ENCODE measurements around the gene PBX4.
A peak's percentile ranks its signal among the peaks of the same experiment; 100 is the strongest.

Gene PBX4

DNA sequence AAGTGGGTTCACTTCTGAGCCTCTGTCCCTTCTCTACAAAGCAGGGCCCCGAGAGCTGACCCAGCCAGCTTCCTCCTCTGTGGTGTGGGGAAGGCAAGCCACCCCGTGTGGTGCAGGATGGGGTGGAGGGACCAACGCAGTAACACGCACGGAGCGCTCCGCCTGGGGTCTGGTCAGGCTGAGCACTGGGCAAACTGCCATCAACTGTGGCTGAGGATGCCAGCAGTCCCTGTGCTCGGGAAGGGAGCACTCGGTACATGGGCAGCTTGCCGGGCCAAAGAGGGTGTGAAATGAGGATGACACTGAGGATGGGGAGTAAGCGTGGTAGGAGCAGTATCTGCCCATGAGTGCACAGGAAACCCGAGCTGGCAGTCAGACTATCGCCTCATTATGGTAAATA lies 32.6 kb upstream of the PBX4 start:
- TF ChIP-seq, protein P1, sequence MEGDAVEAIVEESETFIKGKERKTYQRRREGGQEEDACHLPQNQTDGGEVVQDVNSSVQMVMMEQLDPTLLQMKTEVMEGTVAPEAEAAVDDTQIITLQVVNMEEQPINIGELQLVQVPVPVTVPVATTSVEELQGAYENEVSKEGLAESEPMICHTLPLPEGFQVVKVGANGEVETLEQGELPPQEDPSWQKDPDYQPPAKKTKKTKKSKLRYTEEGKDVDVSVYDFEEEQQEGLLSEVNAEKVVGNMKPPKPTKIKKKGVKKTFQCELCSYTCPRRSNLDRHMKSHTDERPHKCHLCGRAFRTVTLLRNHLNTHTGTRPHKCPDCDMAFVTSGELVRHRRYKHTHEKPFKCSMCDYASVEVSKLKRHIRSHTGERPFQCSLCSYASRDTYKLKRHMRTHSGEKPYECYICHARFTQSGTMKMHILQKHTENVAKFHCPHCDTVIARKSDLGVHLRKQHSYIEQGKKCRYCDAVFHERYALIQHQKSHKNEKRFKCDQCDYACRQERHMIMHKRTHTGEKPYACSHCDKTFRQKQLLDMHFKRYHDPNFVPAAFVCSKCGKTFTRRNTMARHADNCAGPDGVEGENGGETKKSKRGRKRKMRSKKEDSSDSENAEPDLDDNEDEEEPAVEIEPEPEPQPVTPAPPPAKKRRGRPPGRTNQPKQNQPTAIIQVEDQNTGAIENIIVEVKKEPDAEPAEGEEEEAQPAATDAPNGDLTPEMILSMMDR (IDR thresholded peaks at IDR 0.05) = no peak

GRCh38 chr19:19650331-19650730 lies 31.8 kb upstream of the PBX4 start:
- TF ChIP-seq, protein P1 (IDR thresholded peaks at IDR 0.05) = no peak

- TF ChIP-seq, protein P1 (IDR thresholded peaks at IDR 0.05) = no peak
These were observed 31.1 kb upstream of the PBX4 start for GRCh38 chr19:19649580-19649995.

DNA sequence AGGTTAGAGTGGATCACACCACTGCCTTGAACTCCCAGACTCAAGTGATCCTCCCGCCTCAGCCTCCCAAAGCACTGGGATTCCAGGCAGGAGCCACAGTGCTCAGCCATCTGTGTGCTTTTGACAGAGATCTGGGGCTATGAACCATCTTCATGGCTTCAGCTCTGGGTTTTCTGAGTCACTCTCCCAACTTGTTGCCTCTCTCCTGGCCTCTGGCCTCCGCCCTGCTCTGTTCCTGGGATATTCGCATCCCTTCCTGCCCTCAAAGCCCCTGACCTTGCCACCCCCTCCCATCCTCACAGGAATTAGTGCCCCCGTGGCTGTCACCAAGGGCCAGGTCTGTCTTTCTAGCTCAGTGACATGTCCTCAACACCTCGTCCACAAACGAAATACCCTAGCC lies 30.7 kb upstream of the PBX4 start:
- TF ChIP-seq, protein P1 (IDR thresholded peaks at IDR 0.05) = no peak

DNA sequence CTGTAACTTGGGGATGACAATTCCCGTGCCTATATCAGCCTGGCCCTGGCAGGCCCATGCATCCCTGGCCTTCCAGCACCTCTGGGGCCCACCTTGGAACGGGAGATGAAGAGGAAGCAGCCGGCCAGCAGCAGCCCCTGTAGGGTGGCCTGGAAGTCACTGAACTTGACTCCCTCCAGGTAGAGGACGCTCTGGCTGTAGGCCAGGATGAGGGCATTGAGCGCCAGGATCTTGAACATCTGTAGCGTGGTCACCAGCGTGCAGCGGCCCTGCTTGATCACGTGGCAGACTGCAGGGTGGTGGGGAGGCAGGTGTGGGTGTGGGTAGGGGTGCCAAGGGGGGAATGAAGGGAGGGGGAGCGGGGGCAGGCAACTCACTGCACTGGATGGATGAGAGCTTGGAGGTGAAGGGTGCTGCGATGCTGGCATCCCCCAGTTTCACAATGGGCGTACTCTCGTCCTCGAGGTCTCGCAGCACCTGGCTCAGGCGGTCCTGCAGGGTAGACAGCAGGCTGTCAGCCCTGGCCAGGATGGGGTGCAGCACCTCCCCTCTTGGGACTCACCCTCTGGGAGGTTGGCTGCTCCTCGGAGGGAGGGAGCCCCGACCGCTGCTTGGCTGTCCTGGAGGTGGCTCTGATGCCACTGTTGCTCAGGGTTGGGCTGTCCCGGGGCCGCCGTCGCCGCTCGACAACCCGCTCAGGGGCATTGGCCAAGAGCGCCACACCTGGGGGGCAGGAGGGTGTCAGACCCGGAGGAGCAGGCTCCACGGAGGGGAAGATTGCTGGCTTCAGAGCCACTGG lies 28.7 kb upstream of the PBX4 start:
- TF ChIP-seq, protein P1 (IDR thresholded peaks at IDR 0.05) = no peak

DNA sequence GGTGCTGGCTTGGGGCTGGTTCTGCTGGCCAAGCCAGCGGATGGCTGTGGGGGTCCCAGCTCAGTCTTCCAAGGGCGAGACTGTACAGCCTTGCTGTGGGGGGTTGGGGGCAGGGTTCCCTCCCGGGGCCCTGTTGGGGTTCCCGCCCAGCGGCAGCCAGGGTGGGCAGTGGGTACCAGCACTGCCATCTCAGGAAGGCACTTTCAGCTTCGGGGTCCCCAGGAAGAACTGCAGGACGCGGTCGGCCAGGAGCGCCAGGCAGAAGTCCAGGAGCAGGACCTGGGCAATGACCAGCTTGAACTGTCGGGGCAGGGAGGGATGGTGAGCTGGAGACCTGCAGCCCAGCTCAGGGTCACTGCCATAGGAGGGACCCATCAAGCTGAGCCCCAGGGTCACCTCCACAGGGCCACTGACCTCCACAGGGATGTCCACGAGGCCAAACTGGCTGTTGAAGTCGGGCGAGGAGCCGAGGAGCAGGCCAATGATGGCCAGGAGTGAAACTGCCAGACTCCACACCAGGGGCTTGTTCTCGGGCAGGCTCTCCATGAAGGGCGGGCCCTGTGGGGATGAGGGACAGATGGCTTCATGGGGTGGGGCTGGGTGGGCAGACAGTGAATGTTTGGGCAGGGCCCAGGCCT lies 26.9 kb upstream of the PBX4 start:
- TF ChIP-seq, protein P1 (IDR thresholded peaks at IDR 0.05) = no peak

- TF ChIP-seq, protein P1 (IDR thresholded peaks at IDR 0.05) = 0 out of 2 replicates have a peak, but pooled peaks have one; percentile 41
These were observed 25.5 kb upstream of the PBX4 start for GRCh38 chr19:19644054-19644388.
